BJ (cell line): ENCODE data around the gene POC1B. TPM values are rescaled to one million over a fixed set of nuclear protein-coding genes. Genes with fewer than 3 reads are reported as not detected.
A peak's percentile ranks its signal among the peaks of the same experiment; 100 is the strongest.

Source experiments
- CTCF ChIA-PET: fragments of 350-600 bp; formaldehyde crosslinking; extraction: SDS; loops from one replicate; lab custom pipeline; 2021; ENCODE audit warnings: antibody characterized with exemption, inconsistent platforms; lab: Yijun Ruan, JAX
- POLR2A ChIA-PET: fragments of 300-600 bp; sonication (Branson Sonifier 250); formaldehyde crosslinking; extraction: SDS; loops from one replicate; lab custom pipeline; 2021; ENCODE audit warnings: antibody characterized with exemption; lab: Charles Lee
- DNase-seq: peaks from one replicate; pipeline ENCODE4 v3.0.0-alpha.2; 2011; ENCODE audit warnings: low read depth
- H3K27me3 ChIP-seq: 2 replicates; pipeline ENCODE4 v1.6.0; 2011; ENCODE audit warnings: low read length; ENCODE audit not compliant: control insufficient read depth, insufficient read depth
- H3K36me3 ChIP-seq: 2 replicates; pipeline ENCODE4 v1.5.1; 2011; ENCODE audit warnings: low read length; ENCODE audit not compliant: control insufficient read depth, insufficient read depth
- H3K4me3 ChIP-seq: 2 replicates; pipeline ENCODE4 v1.5.1; 2011; ENCODE audit warnings: low read depth, mild to moderate bottlenecking, control low read depth, low read length
- polyA plus RNA-seq: library from polyadenylated mRNA; depleted of rRNA; stranded (reverse); fragments of >200 nt; gene quantifications from 2 replicates; pipeline ENCODE4 v1.2.3, GENCODE V29; 2011
- TF ChIP-seq, protein P1 (sequence below): IDR thresholded peaks from 2 replicates; pipeline ENCODE4 v1.5.1; 2011; ENCODE audit warnings: low read depth, mild to moderate bottlenecking, control low read depth, inconsistent platforms, low read length, moderate library complexity; ENCODE audit not compliant: insufficient read depth

Gene POC1B
- polyA plus RNA-seq, 1 experiment = 6.7 TPM

DNA sequence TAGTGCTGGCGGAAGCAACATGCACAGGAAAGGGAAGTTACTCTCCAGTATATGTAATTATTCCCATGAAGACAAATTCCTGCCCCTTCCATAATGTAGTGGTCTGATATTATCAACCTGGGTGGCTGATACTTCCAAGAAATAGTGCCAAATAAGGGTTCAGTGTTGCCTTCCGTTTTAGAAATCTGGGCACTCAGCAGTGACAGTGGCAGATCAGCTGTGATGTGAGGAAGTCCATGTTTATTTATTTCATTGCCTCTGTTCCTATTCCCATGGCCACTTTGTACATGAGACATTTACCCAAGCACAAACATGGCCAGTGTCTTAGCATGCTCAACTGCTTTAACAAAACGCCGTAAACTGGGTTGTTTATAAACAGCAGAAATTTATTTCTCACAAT lies 20.3 kb upstream of the POC1B start:
- TF ChIP-seq, protein P1, sequence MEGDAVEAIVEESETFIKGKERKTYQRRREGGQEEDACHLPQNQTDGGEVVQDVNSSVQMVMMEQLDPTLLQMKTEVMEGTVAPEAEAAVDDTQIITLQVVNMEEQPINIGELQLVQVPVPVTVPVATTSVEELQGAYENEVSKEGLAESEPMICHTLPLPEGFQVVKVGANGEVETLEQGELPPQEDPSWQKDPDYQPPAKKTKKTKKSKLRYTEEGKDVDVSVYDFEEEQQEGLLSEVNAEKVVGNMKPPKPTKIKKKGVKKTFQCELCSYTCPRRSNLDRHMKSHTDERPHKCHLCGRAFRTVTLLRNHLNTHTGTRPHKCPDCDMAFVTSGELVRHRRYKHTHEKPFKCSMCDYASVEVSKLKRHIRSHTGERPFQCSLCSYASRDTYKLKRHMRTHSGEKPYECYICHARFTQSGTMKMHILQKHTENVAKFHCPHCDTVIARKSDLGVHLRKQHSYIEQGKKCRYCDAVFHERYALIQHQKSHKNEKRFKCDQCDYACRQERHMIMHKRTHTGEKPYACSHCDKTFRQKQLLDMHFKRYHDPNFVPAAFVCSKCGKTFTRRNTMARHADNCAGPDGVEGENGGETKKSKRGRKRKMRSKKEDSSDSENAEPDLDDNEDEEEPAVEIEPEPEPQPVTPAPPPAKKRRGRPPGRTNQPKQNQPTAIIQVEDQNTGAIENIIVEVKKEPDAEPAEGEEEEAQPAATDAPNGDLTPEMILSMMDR = no peak
- ChIA-PET CTCF (no interaction called here), POLR2A (no interaction called here)

DNA sequence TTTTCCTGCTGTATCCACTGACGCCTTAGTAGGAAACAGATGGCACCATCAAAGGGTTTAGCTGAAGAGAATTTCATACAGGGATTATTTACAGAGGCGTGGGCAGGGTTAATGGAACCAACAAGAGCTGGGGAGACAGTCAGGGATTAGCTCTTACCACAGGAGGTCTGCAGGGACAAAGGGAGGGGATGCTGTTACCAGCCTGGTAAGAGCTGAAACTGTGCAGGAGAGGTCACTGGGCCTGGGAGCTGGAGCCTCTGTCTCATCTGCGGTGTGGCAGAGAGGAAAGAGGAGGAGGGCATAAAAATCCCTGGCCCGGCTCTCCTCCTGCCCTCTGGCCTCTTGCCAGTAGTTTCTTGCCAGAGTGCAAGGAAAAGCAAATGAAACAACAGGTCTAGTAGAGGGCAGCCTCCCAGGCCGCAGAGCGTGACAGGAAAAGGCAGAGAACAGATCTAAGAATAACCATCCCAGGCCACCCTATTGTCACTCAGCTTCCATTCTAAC lies 18.9 kb upstream of the POC1B start:
- TF ChIP-seq, protein P1 = no peak
- ChIA-PET POLR2A (no interaction called here), CTCF (interaction anchor here (0.6 to 2.8 kb wide), 9 partner anchors 8 to 1361 kb away, joined by 3 to 9 read pairs (median 4); no protein-coding TSS in a partner anchor)
- H3K4me3 ChIP-seq = no peak overlapping the region
- H3K36me3 ChIP-seq = no peaks in the 10 kb centered on the region
- H3K27me3 ChIP-seq = no peaks in the 10 kb centered on the region
- no peak for DNase-seq

More for the DNA sequence above, 20.3 kb upstream of the POC1B start:
- Histone ChIP-seq H3K27me3 (no peaks in the 10 kb centered on the region), H3K36me3 (no peaks in the 10 kb centered on the region), H3K4me3 (no peak overlapping the region)
- DNase-seq = no peak

DNA sequence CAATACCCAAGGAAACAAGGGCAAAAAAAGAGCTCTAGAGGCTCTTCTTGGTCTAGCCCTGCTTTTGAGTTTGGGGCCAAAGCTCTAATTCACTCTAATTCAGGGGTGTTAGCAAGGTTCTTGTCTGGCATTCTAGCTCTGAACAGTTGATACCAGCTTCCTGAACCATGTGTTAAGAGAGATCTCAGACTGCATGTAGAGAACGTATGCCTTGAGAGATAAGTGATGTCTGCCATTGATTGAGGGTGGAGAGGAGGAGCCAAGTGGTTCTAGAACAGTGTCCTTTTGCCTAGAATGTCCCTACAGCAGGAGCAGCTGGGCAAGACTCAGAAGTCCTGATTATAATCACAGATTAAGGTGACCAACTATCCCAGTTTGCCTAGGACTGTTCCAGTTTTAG lies 18.2 kb upstream of the POC1B start:
- ChIA-PET POLR2A (no interaction called here), CTCF (interaction anchor here (0.8 to 2.8 kb wide), 17 partner anchors 8 to 1396 kb away, joined by 3 to 9 read pairs (median 3); partner anchors contain the start of gene ATP2B1)
- Histone ChIP-seq H3K27me3 (no peaks in the 10 kb centered on the region), H3K36me3 (no peaks in the 10 kb centered on the region), H3K4me3 (no peak overlapping the region)
- TF ChIP-seq, protein P1 = no peak
- no peak for DNase-seq

DNA sequence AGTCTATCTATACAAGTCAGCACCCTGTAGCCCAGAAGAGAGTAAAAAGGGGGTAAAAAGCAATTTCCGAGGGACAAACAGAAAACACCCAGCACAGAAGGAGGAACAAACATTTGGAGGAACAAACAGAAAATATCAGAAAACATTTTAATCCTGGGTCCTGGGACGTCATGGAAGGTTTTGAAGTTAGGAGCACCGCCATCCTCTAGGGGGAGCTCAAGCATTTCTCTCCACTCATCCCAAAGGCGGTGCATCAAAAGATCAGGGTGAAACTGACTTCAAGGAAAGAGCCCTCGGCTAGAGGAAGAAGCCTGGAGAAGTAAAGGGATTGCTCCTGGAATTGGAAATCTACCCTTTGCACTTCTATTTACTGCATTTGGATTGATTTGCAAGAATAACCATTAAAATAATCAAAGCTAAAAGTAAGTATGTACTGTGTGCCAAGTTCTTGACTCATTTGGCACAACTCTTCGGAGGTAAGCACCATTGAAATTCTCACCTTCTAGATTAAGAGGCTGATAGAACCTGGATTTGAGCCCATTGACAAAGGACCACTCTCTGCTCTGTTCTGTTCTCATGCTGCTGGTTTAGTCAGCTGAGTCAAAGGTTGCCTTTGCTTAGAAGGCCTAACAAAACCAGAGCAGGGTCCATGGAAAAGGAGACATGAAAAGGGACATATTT lies 17.2 kb upstream of the POC1B start:
- ChIA-PET CTCF (interaction anchor here (0.6 to 2.8 kb wide), 22 partner anchors 8 to 1396 kb away, joined by 3 to 9 read pairs (median 3); partner anchors contain the start of gene ATP2B1), POLR2A (no interaction called here)
- no peaks in the 10 kb centered on the region for H3K36me3 ChIP-seq
- DNase-seq = no peak
- TF ChIP-seq, protein P1 = peak; percentile 87
- H3K4me3 ChIP-seq = no peak overlapping the region
- H3K27me3 ChIP-seq = no peaks in the 10 kb centered on the region

DNA sequence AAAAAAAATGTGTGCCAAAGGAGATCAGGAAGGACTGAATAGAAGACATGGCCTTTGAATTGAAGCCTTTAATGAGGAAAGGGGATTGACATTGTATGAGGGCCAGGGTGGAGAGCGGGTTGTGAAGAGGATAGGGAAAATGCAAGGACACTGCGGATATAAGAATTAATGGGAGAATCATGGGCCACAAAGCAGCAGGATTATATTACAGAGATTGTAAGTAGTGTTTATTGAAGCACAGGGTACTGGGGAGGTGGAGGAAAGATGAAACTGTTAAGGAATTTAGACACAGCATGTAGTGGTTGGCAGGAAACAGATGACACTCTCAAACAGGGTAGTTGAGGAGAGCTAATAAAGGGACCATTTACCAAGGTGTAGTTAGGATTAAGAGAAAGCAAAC lies 16.4 kb upstream of the POC1B start:
- ChIA-PET CTCF (interaction anchor here (0.6 to 2.8 kb wide), 11 partner anchors 9 to 1395 kb away, joined by 3 to 9 read pairs (median 4); no protein-coding TSS in a partner anchor), POLR2A (no interaction called here)
- Histone ChIP-seq H3K4me3 (no peak overlapping the region), H3K36me3 (no peaks in the 10 kb centered on the region), H3K27me3 (no peaks in the 10 kb centered on the region)
- no peak for DNase-seq
- TF ChIP-seq, protein P1 = no peak
